IMR-90 (cell line): ENCODE results near the gene ZNF236. TPM values are rescaled to one million over a fixed set of nuclear protein-coding genes. Genes with fewer than 3 reads are reported as not detected.

ENCODE experiments used
- ATAC-seq: fragments of 200-7000 bp; cut with Tn5 transposase; 2 replicates; pipeline ENCODE4 v1.9.1; 2020; ENCODE audit warnings: low read depth, mild to moderate bottlenecking, moderate library complexity
- BruUV-seq: library from RNA; stranded (reverse); fragments of 400-500 nt; replicated peaks from 2 replicates; lab custom pipeline; 2021; lab: Mats Ljungman, UMichigan
- CTCF ChIA-PET: fragments of 300-600 bp; formaldehyde crosslinking; extraction: SDS; loops from one replicate; lab custom pipeline; 2021; ENCODE audit warnings: antibody characterized with exemption; lab: Yijun Ruan, JAX
- POLR2A ChIA-PET: fragments of 300-600 bp; sonication (Branson Sonifier 250); formaldehyde crosslinking; loops from one replicate; lab custom pipeline; 2022; ENCODE audit warnings: antibody characterized with exemption; ENCODE audit not compliant: unreplicated experiment; lab: Charles Lee
- DNase-seq: peaks from one replicate; pipeline ENCODE4 v3.0.0; 2013
- H2AFZ ChIP-seq: replicated peaks from 2 replicates; pipeline ENCODE3; 2013; ENCODE audit warnings: low read length, mild to moderate bottlenecking; ENCODE audit not compliant: poor library complexity
- H2AK5ac ChIP-seq: 2 replicates; pipeline ENCODE4 v1.6.1; 2013; ENCODE audit warnings: low read depth, low read length, inconsistent platforms
- H2AK9ac ChIP-seq: replicated peaks from 2 replicates; pipeline ENCODE3; 2013; ENCODE audit warnings: mild to moderate bottlenecking, low read depth, low read length, moderate library complexity; ENCODE audit not compliant: poor library complexity
- H2BK120ac ChIP-seq: 2 replicates; pipeline ENCODE4 v1.6.1; 2013; ENCODE audit warnings: low read depth, low read length, inconsistent platforms
- H2BK15ac ChIP-seq: 3 replicates; pipeline ENCODE4 v1.6.1; 2013; ENCODE audit warnings: low read depth, low read length, inconsistent platforms
- H2BK20ac ChIP-seq: 2 replicates; pipeline ENCODE4 v1.6.1; 2013; ENCODE audit warnings: low read depth, mild to moderate bottlenecking, inconsistent platforms, low read length, moderate library complexity
- H2BK5ac ChIP-seq: 2 replicates; pipeline ENCODE4 v1.6.1; 2013; ENCODE audit warnings: mild to moderate bottlenecking, low read depth, low read length, inconsistent platforms; ENCODE audit not compliant: poor library complexity, severe bottlenecking
- H3K14ac ChIP-seq: replicated peaks from 2 replicates; pipeline ENCODE4 v1.6.1; 2013; ENCODE audit warnings: low read depth, low read length, inconsistent platforms
- H3K18ac ChIP-seq: 2 replicates; pipeline ENCODE4 v1.6.1; 2013; ENCODE audit warnings: low read depth, low read length, control low read depth
- H3K23ac ChIP-seq: 2 replicates; pipeline ENCODE4 v1.6.1; 2013; ENCODE audit warnings: low read depth, low read length, inconsistent platforms
- H3K27ac ChIP-seq: 2 replicates; pipeline ENCODE4 v1.5.1; 2013; ENCODE audit warnings: mild to moderate bottlenecking, control low read depth, low read length; ENCODE audit not compliant: insufficient read depth
- H3K27me3 ChIP-seq: 2 replicates; pipeline ENCODE4 v1.6.1; 2013; ENCODE audit warnings: low read length; ENCODE audit not compliant: control insufficient read depth, insufficient read depth
- H3K36me3 ChIP-seq: 2 replicates; pipeline ENCODE4 v1.6.1; 2013; ENCODE audit warnings: low read length, mixed read lengths; ENCODE audit not compliant: control insufficient read depth, insufficient read depth
- H3K4ac ChIP-seq: 2 replicates; pipeline ENCODE4 v1.6.1; 2013; ENCODE audit warnings: low read depth, low read length, inconsistent platforms
- H3K4me1 ChIP-seq: 2 replicates; pipeline ENCODE4 v1.6.1; 2013; ENCODE audit warnings: low read length, mixed read lengths; ENCODE audit not compliant: control insufficient read depth, insufficient read depth
- H3K4me2 ChIP-seq: 2 replicates; pipeline ENCODE4 v1.6.1; 2013; ENCODE audit warnings: low read depth, mild to moderate bottlenecking, control low read depth, low read length, moderate library complexity
- H3K4me3 ChIP-seq: 2 replicates; pipeline ENCODE4 v1.5.1; 2013; ENCODE audit warnings: low read depth, mild to moderate bottlenecking, control low read depth, low read length, moderate library complexity; ENCODE audit not compliant: insufficient read depth
- H3K56ac ChIP-seq: 2 replicates; pipeline ENCODE4 v1.6.1; 2013; ENCODE audit warnings: low read length, inconsistent platforms; ENCODE audit not compliant: insufficient read depth; ENCODE audit errors: extremely low read depth
- H3K79me1 ChIP-seq, 2 experiments: 2 replicates each; pipeline ENCODE4 v1.6.1; 2013; ENCODE audit warnings: low read length in 2 of 2, inconsistent platforms in 1 of 2, low read depth in 1 of 2
- H3K9ac ChIP-seq: 2 replicates; pipeline ENCODE4 v1.6.1; 2013; ENCODE audit warnings: low read depth, low read length, control low read depth
- H3K9me1 ChIP-seq: 2 replicates; pipeline ENCODE4 v1.6.1; 2013; ENCODE audit warnings: low read length, inconsistent platforms; ENCODE audit not compliant: insufficient read depth
- H3K9me3 ChIP-seq: 2 replicates; pipeline ENCODE4 v1.6.1; 2013; ENCODE audit warnings: low read length; ENCODE audit not compliant: control insufficient read depth, insufficient read depth
- H4K20me1 ChIP-seq: 2 replicates; pipeline ENCODE4 v1.6.1; 2013; ENCODE audit warnings: low read length, inconsistent platforms; ENCODE audit not compliant: insufficient read depth
- H4K5ac ChIP-seq: 2 replicates; pipeline ENCODE4 v1.6.1; 2013; ENCODE audit warnings: mild to moderate bottlenecking, low read depth, low read length, control low read depth
- H4K8ac ChIP-seq, 2 experiments: 2 replicates each; pipeline ENCODE4 v1.6.1; 2013; ENCODE audit warnings: low read depth in 2 of 2, low read length in 2 of 2, control low read depth in 1 of 2, inconsistent platforms in 1 of 2
- H4K91ac ChIP-seq: 2 replicates; pipeline ENCODE4 v1.6.1; 2013; ENCODE audit warnings: low read depth, low read length, inconsistent platforms; ENCODE audit not compliant: insufficient read depth
- BHLHE40 ChIP-seq: fragments of 150-350 bp; IDR thresholded peaks from 2 replicates; pipeline ENCODE4 v1.6.1; 2016; ENCODE audit warnings: mild to moderate bottlenecking, low read depth, low read length
- MXI1 ChIP-seq: IDR thresholded peaks from 2 replicates; pipeline ENCODE4 v1.6.1; 2012; ENCODE audit warnings: low read depth, mild to moderate bottlenecking, low read length, moderate library complexity, borderline replicate concordance
- RCOR1 ChIP-seq: IDR thresholded peaks from 2 replicates; pipeline ENCODE4 v1.6.1; 2012; ENCODE audit warnings: mild to moderate bottlenecking, low read length, improper control_type of control experiment; ENCODE audit not compliant: insufficient replicate concordance
- SMC3 ChIP-seq: fragments of 150-350 bp; IDR thresholded peaks from 2 replicates; pipeline ENCODE4 v1.6.1; 2016; ENCODE audit warnings: low read depth, mild to moderate bottlenecking, antibody characterized with exemption, low read length, moderate library complexity
- WGBS, 2 experiments: methylation state at CpG; one replicate each; pipeline versions ENCODE4 v1.1.5 to v1.1.7; 2013; ENCODE audit warnings: missing lambda C conversion rate in 2 of 2; ENCODE audit not compliant: insufficient read length in 1 of 2; ENCODE audit errors: extremely low coverage in 2 of 2; 5-methylcytosine and 5-hydroxymethylcytosine counted together
- dilution Hi-C: fragments of 300-500 bp; cut with HindIII; formaldehyde crosslinking; loops from one replicate; pipeline ENCODE4 v1.14.3; 2018; ENCODE audit warnings: low sequenced_read_pairs; ENCODE audit not compliant: unreplicated experiment
- in situ Hi-C: fragments of 300-500 bp; cut with MboI; formaldehyde crosslinking; loops from 3 replicates; pipeline ENCODE4 v1.14.3; 2019; ENCODE audit warnings: low sequenced_read_pairs, inconsistent platforms, mixed read lengths
- intact Hi-C: fragments of 100-400 bp; cut with micrococcal nuclease; formaldehyde crosslinking; loops from 2 replicates; pipeline ENCODE4 v1.10.0; 2022
- polyA plus RNA-seq, 3 experiments: library from polyadenylated mRNA; depleted of rRNA; stranded (reverse); fragments of >200 nt; gene quantifications; 2 replicates each; pipeline ENCODE4 v1.2.3, GENCODE V29; 2012; ENCODE audit warnings: low replicate concordance in 1 of 3
- total RNA-seq: library from RNA; depleted of rRNA; stranded (reverse); fragments of >200 nt; gene quantifications from 2 replicates; pipeline ENCODE4 v1.2.3, GENCODE V29; 2012

The ZNF236 gene
- total and polyA plus RNA-seq, 2 of the 4 experiments (the other 2 are of a cell fraction): 3.6 to 9.7 TPM

DNA sequence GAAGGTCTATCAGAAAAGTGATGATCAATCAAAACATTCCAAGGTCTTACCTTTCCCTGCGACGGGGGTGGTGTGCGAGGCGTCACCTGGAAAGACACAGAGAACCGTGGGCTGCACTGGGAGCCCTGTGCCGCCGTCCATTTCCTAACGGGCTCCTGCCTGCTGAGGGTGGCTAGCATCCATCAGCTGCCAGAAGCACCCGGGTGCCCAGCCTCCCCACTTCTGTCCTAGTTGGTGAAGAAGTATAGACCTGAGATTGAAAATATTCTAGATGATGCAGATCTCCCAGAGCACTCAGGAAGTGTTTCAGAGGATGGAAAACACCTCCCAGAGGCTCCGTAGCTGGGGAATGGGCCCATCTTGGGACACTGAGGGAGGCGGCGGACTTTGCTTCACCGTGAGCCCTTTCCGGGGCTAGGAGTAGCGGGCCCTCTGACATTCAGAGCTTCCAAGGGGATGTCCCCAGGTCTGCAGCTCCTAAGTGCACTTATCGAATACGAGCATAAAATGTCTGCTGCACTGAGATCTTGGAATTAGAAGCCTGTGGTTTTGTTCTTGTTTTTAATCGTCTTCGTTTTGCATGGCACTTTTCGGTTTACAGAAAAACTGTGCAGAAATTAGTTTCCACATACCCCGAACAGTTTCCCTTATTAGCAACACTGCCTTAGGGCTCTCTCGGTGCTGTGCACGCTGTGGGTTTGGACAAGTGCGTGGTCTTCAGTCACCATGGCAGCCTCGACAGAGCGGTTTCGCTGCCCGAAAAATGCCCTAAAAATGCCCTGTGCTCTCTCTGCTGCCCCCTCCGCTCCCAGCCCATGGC, 166.7 kb downstream of the ZNF236 start:
- Histone ChIP-seq H3K56ac (no peak overlapping the region), H2AK9ac (no peak overlapping the region), H3K36me3 (no peaks in the 10 kb centered on the region), H3K18ac (no peak overlapping the region), H2BK5ac (no peak overlapping the region), H3K4ac (no peak overlapping the region), H3K9ac (no peak overlapping the region), H4K91ac (no peak overlapping the region), H3K4me2 (no peak overlapping the region), H3K9me3 (no peaks in the 10 kb centered on the region), H2BK20ac (no peak overlapping the region), H3K27ac (no peak overlapping the region), H4K8ac (no peak overlapping the region), H4K20me1 (no peaks in the 10 kb centered on the region), H3K79me1 (no peaks in the 10 kb centered on the region), H3K14ac (no peak overlapping the region), H2BK120ac (no peak overlapping the region), H3K9me1 (no peaks in the 10 kb centered on the region), H3K4me1 (no peaks in the 10 kb centered on the region), H4K5ac (no peak overlapping the region), H2AFZ (no peak overlapping the region), H3K27me3 (peaks cover 12% of the 10 kb centered on the region), H2AK5ac (no peak overlapping the region), H3K23ac (no peak overlapping the region), H2BK15ac (no peak overlapping the region), H3K4me3 (no peak overlapping the region)
- ChIA-PET CTCF (interaction anchor here (0.6 kb wide), 2 partner anchors 62 to 223 kb away, joined by 3 to 4 read pairs; no protein-coding TSS in a partner anchor), POLR2A (no interaction called here)
- 91% methylated on average over 9 of the region's 29 CpGs; no CpG with 5 or more reads in 1 of the 2 experiments for WGBS, 2 experiments
- intact Hi-C loops (no loop called here), dilution Hi-C loops (no loop called here), in situ Hi-C loops (loop anchor here (10.0 kb wide), 1 partner anchor 184 kb away; no protein-coding TSS in a partner anchor)
- ATAC-seq (no peak), DNase-seq (no peak)
- no TSS peak for BruUV-seq
- TF ChIP-seq BHLHE40 (no peak), RCOR1 (no peak), MXI1 (no peak), SMC3 (no peak)
